ENCODE data around the gene CTDSP2.

GRCh38 chr12:57850854-57851430 lies 4.4 kb upstream of the CTDSP2 start:
- TF ChIP-seq EZH2 (IDR thresholded peaks at IDR 0.05; ENCODE audit: insufficient read depth, low read length) (no peak), CTCF (IDR thresholded peaks at IDR 0.05; ENCODE audit: insufficient read depth, low read depth, low read length) (no peak)
